ENCODE data around the gene ZNF548. TPM values are rescaled to one million over a fixed set of nuclear protein-coding genes. Genes with fewer than 3 reads are reported as not detected.
A peak's percentile ranks its signal among the peaks of the same experiment; 100 is the strongest.

The ZNF548 gene
- polyA plus RNA-seq, 1 donor (not counting 4 experiments of a cell fraction or from before 2014, with no cell fraction given), result 11.4 TPM

DNA sequence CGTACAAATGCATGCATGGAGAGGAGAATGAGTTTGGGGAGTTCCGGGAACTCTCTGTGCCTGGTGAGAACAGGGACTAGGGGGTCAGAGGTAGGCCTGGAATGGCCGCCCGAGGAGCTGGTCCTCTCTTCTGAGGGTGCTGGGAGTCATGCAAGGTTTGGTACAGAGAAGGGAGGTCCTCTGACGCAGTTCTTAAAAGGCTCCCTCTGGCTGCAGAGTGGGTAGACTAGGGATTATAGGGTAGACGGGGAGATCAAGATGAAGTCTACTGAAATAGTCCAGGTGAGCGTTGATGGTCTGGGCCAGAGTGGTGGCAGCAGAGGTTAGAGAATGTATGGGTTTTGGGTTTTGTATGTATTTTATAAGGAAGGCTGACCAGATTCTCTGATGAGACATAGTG is 37.8 kb upstream of the ZNF548 start:
- Histone ChIP-seq H3K9ac (ENCODE audit: control insufficient read depth, extremely low read depth, insufficient read depth, low read length) (peak overlapping the region; percentile 85), H3K27ac (ENCODE audit: control insufficient read depth, insufficient read depth, low read length) (peak overlapping the region; percentile 74), H3K36me3 (ENCODE audit: control insufficient read depth in 2 of 2, extremely low read depth in 1 of 2, insufficient read depth in 2 of 2, low read length in 2 of 2) (peaks cover 6 to 20% of the 10 kb centered on the region in 2 experiments), H3K9me3 (ENCODE audit: control insufficient read depth, low read depth, low read length) (no peaks in the 10 kb centered on the region), H3K79me2 (ENCODE audit: control insufficient read depth, insufficient read depth, low read length) (peaks cover 36% of the 10 kb centered on the region), H3K4me2 (ENCODE audit: control insufficient read depth, extremely low read depth, insufficient read depth, low read depth, low read length) (peak overlapping the region; percentile 96), H2AFZ (ENCODE audit: control insufficient read depth, low read length) (peak overlapping the region; percentile 95), H3K27me3 (ENCODE audit: control insufficient read depth, extremely low read depth, insufficient read depth, low read length) (no peaks in the 10 kb centered on the region), H4K20me1 (ENCODE audit: control insufficient read depth, extremely low read depth, insufficient read depth, low read length) (no peaks in the 10 kb centered on the region), H3K9me1 (ENCODE audit: control insufficient read depth, extremely low read depth, insufficient read depth, low read length) (no peaks in the 10 kb centered on the region), H3K4me1 (ENCODE audit: control insufficient read depth, extremely low read depth, insufficient read depth, low read length) (peaks cover 13% of the 10 kb centered on the region), H3K4me3 (ENCODE audit: control insufficient read depth in 2 of 3, extremely low read depth in 1 of 3, insufficient read depth in 2 of 3, low read depth in 1 of 3, low read length in 3 of 3) (peak overlapping the region; percentile 63 to 86 (median 72))
- FAIRE-seq (no peak), DNase-seq (ENCODE audit: low read depth, low spot score) (no peak)
- TF ChIP-seq, protein P1, sequence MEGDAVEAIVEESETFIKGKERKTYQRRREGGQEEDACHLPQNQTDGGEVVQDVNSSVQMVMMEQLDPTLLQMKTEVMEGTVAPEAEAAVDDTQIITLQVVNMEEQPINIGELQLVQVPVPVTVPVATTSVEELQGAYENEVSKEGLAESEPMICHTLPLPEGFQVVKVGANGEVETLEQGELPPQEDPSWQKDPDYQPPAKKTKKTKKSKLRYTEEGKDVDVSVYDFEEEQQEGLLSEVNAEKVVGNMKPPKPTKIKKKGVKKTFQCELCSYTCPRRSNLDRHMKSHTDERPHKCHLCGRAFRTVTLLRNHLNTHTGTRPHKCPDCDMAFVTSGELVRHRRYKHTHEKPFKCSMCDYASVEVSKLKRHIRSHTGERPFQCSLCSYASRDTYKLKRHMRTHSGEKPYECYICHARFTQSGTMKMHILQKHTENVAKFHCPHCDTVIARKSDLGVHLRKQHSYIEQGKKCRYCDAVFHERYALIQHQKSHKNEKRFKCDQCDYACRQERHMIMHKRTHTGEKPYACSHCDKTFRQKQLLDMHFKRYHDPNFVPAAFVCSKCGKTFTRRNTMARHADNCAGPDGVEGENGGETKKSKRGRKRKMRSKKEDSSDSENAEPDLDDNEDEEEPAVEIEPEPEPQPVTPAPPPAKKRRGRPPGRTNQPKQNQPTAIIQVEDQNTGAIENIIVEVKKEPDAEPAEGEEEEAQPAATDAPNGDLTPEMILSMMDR (optimal IDR thresholded peaks at IDR 0.05 in 1 of 3, IDR thresholded peaks at IDR 0.05 in 1 of 3, conservative IDR thresholded peaks at IDR 0.05 in 1 of 3; ENCODE audit: extremely low read depth in 1 of 3, insufficient read depth in 2 of 3, low read length in 3 of 3), result peak; percentile 25 to 32 (median 30)
- TF ChIP-seq EZH2 (IDR thresholded peaks at IDR 0.05; ENCODE audit: low read length), result no peak
- dilution Hi-C loops (cut with MboI; ENCODE audit: extremely low pct_ligation_motif_present, low sequenced_read_pairs), result no loop called here

DNA sequence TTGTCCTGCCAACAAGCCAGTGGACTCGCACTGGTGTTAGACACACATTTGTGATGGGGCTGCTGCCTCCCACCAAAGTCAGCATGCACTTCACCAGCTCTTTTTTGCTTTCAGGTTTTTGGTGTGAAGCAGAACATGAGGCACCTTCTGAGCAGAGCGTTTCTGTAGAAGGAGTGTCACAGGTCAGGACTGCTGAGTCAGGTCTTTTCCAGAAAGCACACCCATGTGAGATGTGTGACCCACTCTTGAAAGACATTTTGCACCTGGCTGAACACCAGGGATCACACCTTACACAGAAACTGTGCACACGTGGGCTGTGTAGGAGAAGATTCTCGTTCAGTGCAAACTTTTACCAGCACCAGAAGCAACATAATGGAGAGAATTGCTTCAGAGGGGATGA is 33.7 kb upstream of the ZNF548 start:
- Histone ChIP-seq H3K27me3 (ENCODE audit: control insufficient read depth, extremely low read depth, insufficient read depth, low read length) (no peaks in the 10 kb centered on the region), H2AFZ (ENCODE audit: control insufficient read depth, low read length) (no peak overlapping the region), H4K20me1 (ENCODE audit: control insufficient read depth, extremely low read depth, insufficient read depth, low read length) (no peaks in the 10 kb centered on the region), H3K36me3 (ENCODE audit: control insufficient read depth in 2 of 2, extremely low read depth in 1 of 2, insufficient read depth in 2 of 2, low read length in 2 of 2) (peaks cover 6 to 25% of the 10 kb centered on the region in 2 experiments), H3K9me1 (ENCODE audit: control insufficient read depth, extremely low read depth, insufficient read depth, low read length) (no peaks in the 10 kb centered on the region), H3K27ac (ENCODE audit: control insufficient read depth, insufficient read depth, low read length) (no peak overlapping the region), H3K9ac (ENCODE audit: control insufficient read depth, extremely low read depth, insufficient read depth, low read length) (no peak overlapping the region), H3K9me3 (ENCODE audit: control insufficient read depth, low read depth, low read length) (no peaks in the 10 kb centered on the region), H3K4me2 (ENCODE audit: control insufficient read depth, extremely low read depth, insufficient read depth, low read depth, low read length) (no peak overlapping the region), H3K4me3 (ENCODE audit: control insufficient read depth in 2 of 3, extremely low read depth in 1 of 3, insufficient read depth in 2 of 3, low read depth in 1 of 3, low read length in 3 of 3) (no peak overlapping the region), H3K4me1 (ENCODE audit: control insufficient read depth, extremely low read depth, insufficient read depth, low read length) (peaks cover 9% of the 10 kb centered on the region), H3K79me2 (ENCODE audit: control insufficient read depth, insufficient read depth, low read length) (peaks cover 40% of the 10 kb centered on the region)
- FAIRE-seq (no peak), DNase-seq (ENCODE audit: low read depth, low spot score) (no peak)
- dilution Hi-C loops (cut with MboI; ENCODE audit: extremely low pct_ligation_motif_present, low sequenced_read_pairs), result no loop called here
- TF ChIP-seq, protein P1 (optimal IDR thresholded peaks at IDR 0.05 in 1 of 3, IDR thresholded peaks at IDR 0.05 in 1 of 3, conservative IDR thresholded peaks at IDR 0.05 in 1 of 3; ENCODE audit: extremely low read depth in 1 of 3, insufficient read depth in 2 of 3, low read length in 3 of 3), result no peak
- no peak for TF ChIP-seq EZH2 (IDR thresholded peaks at IDR 0.05; ENCODE audit: low read length)
